22Rv1 (cell line): ENCODE data around the gene WDSUB1.

Experiments
- CTCF ChIP-seq: fragments of 450-650 bp; IDR thresholded peaks from 2 replicates; pipeline ENCODE4 v1.5.1; 2017; ENCODE audit warnings: mild to moderate bottlenecking
- ZFX ChIP-seq: fragments of 450-650 bp; IDR thresholded peaks from 2 replicates; pipeline ENCODE4 v1.6.1; 2017; ENCODE audit warnings: antibody characterized with exemption, borderline replicate concordance

- TF ChIP-seq CTCF (no peak), ZFX (no peak)
These were observed 94.1 kb downstream of the WDSUB1 start for GRCh38 chr2:159192371-159192918.
